HepG2 (cell line): Measurements from ENCODE around the gene CCDC66. TPM values are rescaled to one million over a fixed set of nuclear protein-coding genes. Genes with fewer than 3 reads are reported as not detected.

Experiments
- BORCS8-MEF2B ChIP-seq: sonication (generic); formaldehyde crosslinking; IDR thresholded peaks from 2 replicates; pipeline ENCODE4 v1.8.0; 2022; ENCODE audit warnings: mild to moderate bottlenecking, missing genetic modification reagents
- CEBPB ChIP-seq: IDR thresholded peaks from 2 replicates; pipeline ENCODE4 v1.6.1; 2011; ENCODE audit warnings: low read depth, low read length, improper control_type of control experiment, borderline replicate concordance
- RFXANK ChIP-seq: IDR thresholded peaks from 2 replicates; pipeline ENCODE4 v1.6.1; 2016
- SSRP1 ChIP-seq: IDR thresholded peaks from 2 replicates; pipeline ENCODE4 v1.6.1; 2016; ENCODE audit warnings: control low read depth
- ZNF672 ChIP-seq: sonication (generic); formaldehyde crosslinking; IDR thresholded peaks from 2 replicates; pipeline ENCODE4 v1.8.1; 2022; ENCODE audit warnings: missing genetic modification reagents
- ZNF674 ChIP-seq: sonication (generic); formaldehyde crosslinking; IDR thresholded peaks from 2 replicates; pipeline ENCODE4 v1.5.0; 2020; ENCODE audit warnings: low read depth, mild to moderate bottlenecking, missing genetic modification reagents
- ZSCAN30 ChIP-seq: sonication (generic); formaldehyde crosslinking; IDR thresholded peaks from 2 replicates; pipeline ENCODE4 v1.5.0; 2020; ENCODE audit warnings: mild to moderate bottlenecking, missing genetic modification reagents
- polyA plus RNA-seq, 8 experiments: library from polyadenylated mRNA; depleted of rRNA in 3 of 8; stranded (reverse) in 7 of 8; unstranded in 1 of 8; fragments of >200 nt; fragmentation: Illumina TruSeq in 4 of 8; extraction: Trizol in 4 of 8; gene quantifications; 2 replicates each; pipeline versions ENCODE4 v1.2.1 to v1.2.3, GENCODE V29; 2011 to 2016; ENCODE audit warnings: low read depth in 4 of 8, missing spikeins in 1 of 8, mixed read lengths in 1 of 8; ENCODE audit not compliant: insufficient read depth in 1 of 8
- total RNA-seq, 5 experiments: library from RNA; depleted of rRNA; stranded (reverse); fragments of >200 nt; fragmentation: Illumina TruSeq; extraction: Trizol; gene quantifications; 2 replicates each; pipeline ENCODE4 v1.2.3, GENCODE V29; 2016; ENCODE audit warnings: low read depth in 1 of 5
- TF ChIP-seq, protein P1 (sequence below): sonication (generic); formaldehyde crosslinking; IDR thresholded peaks from 2 replicates; pipeline ENCODE4 v1.4.0; 2020; ENCODE audit warnings: missing genetic modification reagents
- TF ChIP-seq, protein P2 (sequence below): sonication (generic); formaldehyde crosslinking; IDR thresholded peaks from 2 replicates; pipeline ENCODE4 v1.4.0; 2020; ENCODE audit warnings: mild to moderate bottlenecking, missing genetic modification reagents
- TF ChIP-seq, protein P3 (sequence below): sonication (generic); formaldehyde crosslinking; IDR thresholded peaks from 2 replicates; pipeline ENCODE4 v1.4.0; 2020; ENCODE audit warnings: missing genetic modification reagents
- TF ChIP-seq, protein P4 (sequence below): sonication (generic); formaldehyde crosslinking; IDR thresholded peaks from 2 replicates; pipeline ENCODE4 v1.8.1; 2023; ENCODE audit warnings: mild to moderate bottlenecking, inconsistent platforms, moderate library complexity, missing genetic modification reagents, borderline replicate concordance
- TF ChIP-seq, protein P5 (sequence below), 2 experiments: IDR thresholded peaks; 2 replicates each; pipeline ENCODE4 v1.6.1; 2011 to 2012; ENCODE audit warnings: low read length in 2 of 2, borderline replicate concordance in 1 of 2, low read depth in 1 of 2, mild to moderate bottlenecking in 1 of 2, moderate library complexity in 1 of 2
- TF ChIP-seq, protein P6 (sequence below): sonication (generic); formaldehyde crosslinking; IDR thresholded peaks from 2 replicates; pipeline ENCODE4 v1.4.0; 2020; ENCODE audit warnings: mild to moderate bottlenecking, missing genetic modification reagents, borderline replicate concordance

The CCDC66 gene
- total and polyA plus RNA-seq, 2 of the 13 experiments (the other 11 are each of a cell fraction or from before 2014, with no cell fraction given) = 8.4 to 19.9 TPM

DNA sequence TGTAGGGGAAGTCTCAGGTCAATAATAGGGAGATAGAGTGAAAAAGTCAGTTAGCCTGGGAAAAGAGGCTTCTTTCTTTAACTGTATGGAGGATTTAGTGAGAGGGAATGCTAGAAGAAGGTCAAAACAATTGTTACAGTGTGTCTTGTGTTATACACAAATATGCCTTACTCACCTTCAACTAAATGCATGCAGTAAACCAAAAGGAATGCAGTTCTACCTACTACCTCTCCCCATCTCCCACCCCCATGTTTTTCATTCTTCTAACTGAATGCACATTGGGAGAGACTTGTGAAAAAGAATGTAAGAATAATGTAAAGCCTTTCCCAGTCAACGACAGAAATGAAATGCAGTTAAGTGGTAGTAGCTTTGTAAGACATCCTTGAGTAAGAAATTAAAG, 33.8 kb downstream of the CCDC66 start (continued):
- TF ChIP-seq, protein P1, sequence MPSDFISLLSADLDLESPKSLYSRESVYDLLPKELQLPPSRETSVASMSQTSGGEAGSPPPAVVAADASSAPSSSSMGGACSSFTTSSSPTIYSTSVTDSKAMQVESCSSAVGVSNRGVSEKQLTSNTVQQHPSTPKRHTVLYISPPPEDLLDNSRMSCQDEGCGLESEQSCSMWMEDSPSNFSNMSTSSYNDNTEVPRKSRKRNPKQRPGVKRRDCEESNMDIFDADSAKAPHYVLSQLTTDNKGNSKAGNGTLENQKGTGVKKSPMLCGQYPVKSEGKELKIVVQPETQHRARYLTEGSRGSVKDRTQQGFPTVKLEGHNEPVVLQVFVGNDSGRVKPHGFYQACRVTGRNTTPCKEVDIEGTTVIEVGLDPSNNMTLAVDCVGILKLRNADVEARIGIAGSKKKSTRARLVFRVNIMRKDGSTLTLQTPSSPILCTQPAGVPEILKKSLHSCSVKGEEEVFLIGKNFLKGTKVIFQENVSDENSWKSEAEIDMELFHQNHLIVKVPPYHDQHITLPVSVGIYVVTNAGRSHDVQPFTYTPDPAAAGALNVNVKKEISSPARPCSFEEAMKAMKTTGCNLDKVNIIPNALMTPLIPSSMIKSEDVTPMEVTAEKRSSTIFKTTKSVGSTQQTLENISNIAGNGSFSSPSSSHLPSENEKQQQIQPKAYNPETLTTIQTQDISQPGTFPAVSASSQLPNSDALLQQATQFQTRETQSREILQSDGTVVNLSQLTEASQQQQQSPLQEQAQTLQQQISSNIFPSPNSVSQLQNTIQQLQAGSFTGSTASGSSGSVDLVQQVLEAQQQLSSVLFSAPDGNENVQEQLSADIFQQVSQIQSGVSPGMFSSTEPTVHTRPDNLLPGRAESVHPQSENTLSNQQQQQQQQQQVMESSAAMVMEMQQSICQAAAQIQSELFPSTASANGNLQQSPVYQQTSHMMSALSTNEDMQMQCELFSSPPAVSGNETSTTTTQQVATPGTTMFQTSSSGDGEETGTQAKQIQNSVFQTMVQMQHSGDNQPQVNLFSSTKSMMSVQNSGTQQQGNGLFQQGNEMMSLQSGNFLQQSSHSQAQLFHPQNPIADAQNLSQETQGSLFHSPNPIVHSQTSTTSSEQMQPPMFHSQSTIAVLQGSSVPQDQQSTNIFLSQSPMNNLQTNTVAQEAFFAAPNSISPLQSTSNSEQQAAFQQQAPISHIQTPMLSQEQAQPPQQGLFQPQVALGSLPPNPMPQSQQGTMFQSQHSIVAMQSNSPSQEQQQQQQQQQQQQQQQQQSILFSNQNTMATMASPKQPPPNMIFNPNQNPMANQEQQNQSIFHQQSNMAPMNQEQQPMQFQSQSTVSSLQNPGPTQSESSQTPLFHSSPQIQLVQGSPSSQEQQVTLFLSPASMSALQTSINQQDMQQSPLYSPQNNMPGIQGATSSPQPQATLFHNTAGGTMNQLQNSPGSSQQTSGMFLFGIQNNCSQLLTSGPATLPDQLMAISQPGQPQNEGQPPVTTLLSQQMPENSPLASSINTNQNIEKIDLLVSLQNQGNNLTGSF (CRISPR knock-in tag) = no peak
- TF ChIP-seq, protein P2, sequence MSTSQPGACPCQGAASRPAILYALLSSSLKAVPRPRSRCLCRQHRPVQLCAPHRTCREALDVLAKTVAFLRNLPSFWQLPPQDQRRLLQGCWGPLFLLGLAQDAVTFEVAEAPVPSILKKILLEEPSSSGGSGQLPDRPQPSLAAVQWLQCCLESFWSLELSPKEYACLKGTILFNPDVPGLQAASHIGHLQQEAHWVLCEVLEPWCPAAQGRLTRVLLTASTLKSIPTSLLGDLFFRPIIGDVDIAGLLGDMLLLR (CRISPR knock-in tag) = no peak
- TF ChIP-seq, protein P3, sequence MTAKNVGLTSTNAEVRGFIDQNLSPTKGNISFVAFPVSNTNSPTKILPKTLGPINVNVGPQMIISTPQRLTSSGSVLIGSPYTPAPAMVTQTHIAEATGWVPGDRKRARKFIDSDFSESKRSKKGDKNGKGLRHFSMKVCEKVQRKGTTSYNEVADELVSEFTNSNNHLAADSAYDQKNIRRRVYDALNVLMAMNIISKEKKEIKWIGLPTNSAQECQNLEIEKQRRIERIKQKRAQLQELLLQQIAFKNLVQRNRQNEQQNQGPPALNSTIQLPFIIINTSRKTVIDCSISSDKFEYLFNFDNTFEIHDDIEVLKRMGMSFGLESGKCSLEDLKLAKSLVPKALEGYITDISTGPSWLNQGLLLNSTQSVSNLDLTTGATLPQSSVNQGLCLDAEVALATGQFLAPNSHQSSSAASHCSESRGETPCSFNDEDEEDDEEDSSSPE = no peak
- TF ChIP-seq ZSCAN30 (CRISPR knock-in tag) = no peak
- no peak for TF ChIP-seq ZNF674 (CRISPR knock-in tag)
- TF ChIP-seq CEBPB = no peak
- no peak for TF ChIP-seq ZNF672
- TF ChIP-seq, protein P4, sequence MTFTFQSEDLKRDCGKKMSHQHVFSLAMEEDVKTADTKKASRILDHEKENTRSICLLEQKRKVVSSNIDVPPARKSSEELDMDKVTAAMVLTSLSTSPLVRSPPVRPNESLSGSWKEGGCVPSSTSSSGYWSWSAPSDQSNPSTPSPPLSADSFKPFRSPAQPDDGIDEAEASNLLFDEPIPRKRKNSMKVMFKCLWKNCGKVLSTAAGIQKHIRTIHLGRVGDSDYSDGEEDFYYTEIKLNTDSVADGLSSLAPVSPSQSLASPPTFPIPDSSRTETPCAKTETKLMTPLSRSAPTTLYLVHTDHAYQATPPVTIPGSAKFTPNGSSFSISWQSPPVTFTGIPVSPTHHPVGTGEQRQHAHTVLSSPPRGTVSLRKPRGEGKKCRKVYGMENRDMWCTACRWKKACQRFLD = no peak
- TF ChIP-seq, protein P5, sequence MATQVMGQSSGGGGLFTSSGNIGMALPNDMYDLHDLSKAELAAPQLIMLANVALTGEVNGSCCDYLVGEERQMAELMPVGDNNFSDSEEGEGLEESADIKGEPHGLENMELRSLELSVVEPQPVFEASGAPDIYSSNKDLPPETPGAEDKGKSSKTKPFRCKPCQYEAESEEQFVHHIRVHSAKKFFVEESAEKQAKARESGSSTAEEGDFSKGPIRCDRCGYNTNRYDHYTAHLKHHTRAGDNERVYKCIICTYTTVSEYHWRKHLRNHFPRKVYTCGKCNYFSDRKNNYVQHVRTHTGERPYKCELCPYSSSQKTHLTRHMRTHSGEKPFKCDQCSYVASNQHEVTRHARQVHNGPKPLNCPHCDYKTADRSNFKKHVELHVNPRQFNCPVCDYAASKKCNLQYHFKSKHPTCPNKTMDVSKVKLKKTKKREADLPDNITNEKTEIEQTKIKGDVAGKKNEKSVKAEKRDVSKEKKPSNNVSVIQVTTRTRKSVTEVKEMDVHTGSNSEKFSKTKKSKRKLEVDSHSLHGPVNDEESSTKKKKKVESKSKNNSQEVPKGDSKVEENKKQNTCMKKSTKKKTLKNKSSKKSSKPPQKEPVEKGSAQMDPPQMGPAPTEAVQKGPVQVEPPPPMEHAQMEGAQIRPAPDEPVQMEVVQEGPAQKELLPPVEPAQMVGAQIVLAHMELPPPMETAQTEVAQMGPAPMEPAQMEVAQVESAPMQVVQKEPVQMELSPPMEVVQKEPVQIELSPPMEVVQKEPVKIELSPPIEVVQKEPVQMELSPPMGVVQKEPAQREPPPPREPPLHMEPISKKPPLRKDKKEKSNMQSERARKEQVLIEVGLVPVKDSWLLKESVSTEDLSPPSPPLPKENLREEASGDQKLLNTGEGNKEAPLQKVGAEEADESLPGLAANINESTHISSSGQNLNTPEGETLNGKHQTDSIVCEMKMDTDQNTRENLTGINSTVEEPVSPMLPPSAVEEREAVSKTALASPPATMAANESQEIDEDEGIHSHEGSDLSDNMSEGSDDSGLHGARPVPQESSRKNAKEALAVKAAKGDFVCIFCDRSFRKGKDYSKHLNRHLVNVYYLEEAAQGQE (IDR thresholded peaks at IDR 0.05; ENCODE audit: borderline replicate concordance in 1 of 2, low read depth in 1 of 2, low read length in 2 of 2) = no peak
- TF ChIP-seq, protein P6, sequence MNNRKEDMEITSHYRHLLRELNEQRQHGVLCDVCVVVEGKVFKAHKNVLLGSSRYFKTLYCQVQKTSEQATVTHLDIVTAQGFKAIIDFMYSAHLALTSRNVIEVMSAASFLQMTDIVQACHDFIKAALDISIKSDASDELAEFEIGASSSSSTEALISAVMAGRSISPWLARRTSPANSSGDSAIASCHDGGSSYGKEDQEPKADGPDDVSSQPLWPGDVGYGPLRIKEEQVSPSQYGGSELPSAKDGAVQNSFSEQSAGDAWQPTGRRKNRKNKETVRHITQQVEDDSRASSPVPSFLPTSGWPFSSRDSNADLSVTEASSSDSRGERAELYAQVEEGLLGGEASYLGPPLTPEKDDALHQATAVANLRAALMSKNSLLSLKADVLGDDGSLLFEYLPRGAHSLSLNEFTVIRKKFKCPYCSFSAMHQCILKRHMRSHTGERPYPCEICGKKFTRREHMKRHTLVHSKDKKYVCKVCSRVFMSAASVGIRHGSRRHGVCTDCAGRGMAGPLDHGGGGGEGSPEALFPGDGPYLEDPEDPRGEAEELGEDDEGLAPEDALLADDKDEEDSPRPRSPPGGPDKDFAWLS = no peak
- TF ChIP-seq SSRP1 (CRISPR knock-in tag) = no peak
- no peak for TF ChIP-seq RFXANK
- TF ChIP-seq BORCS8-MEF2B (CRISPR knock-in tag) = no peak
